SIG-M5 treated with dmso at 0.1 percent for 504 hours (cell line): ENCODE data around the gene HSD11B1L.
"Not testable (repeated sequence)": the region's sequence is repeated elsewhere in the genome, so short reads cannot be mapped to it uniquely, and the experiment has no call there.

Experiments
- DNase-seq: peaks from one replicate; lab custom pipeline; 2025; ENCODE audit not compliant: unreplicated experiment; lab: John Stamatoyannopoulos, UW

The HSD11B1L gene

GRCh38 chr19:5686647-5687359 lies 6.0 kb downstream of the HSD11B1L start:
- peak; percentile 89 for DNase-seq

DNA sequence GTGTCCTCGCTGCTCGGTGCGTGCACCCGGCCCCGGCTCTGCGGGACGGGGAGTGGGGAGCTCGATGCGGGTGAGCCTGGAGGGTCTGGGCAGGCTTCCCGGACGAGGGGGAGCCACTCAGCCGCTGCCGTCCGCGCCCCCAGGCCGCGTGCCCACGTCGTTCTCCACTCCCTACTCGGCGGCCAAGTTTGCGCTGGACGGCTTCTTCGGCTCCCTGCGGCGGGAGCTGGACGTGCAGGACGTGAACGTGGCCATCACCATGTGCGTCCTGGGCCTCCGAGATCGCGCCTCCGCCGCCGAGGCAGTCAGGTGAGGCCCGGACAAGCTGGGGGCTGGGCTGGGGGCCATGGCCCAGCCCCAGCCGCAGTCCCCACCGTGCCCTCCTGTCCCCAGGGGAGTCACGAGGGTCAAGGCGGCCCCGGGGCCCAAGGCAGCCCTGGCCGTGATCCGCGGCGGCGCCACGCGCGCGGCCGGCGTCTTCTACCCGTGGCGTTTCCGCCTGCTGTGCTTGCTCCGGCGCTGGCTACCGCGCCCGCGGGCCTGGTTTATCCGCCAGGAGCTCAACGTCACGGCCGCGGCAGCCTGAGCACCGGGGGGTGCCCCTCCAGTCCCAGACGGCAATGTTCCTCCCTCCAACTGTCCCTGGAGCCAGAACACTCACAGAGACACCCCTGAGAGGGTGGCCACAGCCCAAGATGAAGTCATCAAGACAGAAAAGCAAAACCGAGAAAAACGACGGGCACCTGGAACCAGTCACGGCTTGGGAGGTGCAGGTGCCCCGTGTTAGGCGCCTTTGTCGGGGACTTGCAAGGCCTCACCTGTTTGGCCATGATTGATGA lies 6.8 kb downstream of the HSD11B1L start:
- DNase-seq = no peak

DNA sequence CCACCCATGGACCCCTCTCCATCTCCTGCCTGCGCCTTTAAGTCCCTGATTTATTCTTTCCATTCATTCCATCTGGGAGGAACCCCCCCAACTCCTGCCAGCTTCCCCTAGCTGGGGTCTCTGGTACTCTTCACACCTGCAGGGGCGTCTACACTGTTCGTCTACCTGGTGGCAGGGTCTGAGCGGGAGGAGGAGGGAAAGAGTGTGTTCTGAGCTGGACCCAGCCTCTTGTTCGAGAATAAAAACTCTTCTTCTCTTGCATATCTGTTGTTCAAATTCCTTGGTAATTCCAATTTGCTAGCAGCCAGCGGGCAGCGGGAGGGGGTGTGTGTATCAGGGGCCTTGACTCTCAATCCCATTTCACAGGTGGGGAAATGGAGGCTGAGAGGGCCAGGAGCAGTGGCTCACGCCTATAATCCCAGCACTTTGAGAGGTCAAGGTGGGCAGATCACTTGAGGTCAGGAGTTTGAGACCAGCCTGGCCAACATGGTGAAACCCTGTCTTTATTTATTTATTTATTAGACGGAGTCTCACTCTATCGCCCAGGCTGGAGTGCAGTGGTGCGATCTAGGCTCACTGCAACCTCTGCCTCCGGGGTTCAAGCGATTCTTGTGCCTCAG lies 7.5 kb downstream of the HSD11B1L start:
- not testable (repeated sequence) for DNase-seq

- peak; percentile 83 for DNase-seq
Observed at GRCh38 chr19:5690125-5690954, 9.5 kb downstream of the HSD11B1L start, which contains the start of gene RPL36. Gene RPL36 (plus strand): TSS chr19:5690295. CDS start chr19:5690508, 213 bp downstream.

GRCh38 chr19:5690955-5691821 lies 10.4 kb downstream of the HSD11B1L start:
- peak; percentile 51 for DNase-seq

GRCh38 chr19:5691822-5692722 lies 11.2 kb downstream of the HSD11B1L start:
- no peak for DNase-seq

- no peak for DNase-seq
Observed at GRCh38 chr19:5692723-5693194, 11.9 kb downstream of the HSD11B1L start.

DNA sequence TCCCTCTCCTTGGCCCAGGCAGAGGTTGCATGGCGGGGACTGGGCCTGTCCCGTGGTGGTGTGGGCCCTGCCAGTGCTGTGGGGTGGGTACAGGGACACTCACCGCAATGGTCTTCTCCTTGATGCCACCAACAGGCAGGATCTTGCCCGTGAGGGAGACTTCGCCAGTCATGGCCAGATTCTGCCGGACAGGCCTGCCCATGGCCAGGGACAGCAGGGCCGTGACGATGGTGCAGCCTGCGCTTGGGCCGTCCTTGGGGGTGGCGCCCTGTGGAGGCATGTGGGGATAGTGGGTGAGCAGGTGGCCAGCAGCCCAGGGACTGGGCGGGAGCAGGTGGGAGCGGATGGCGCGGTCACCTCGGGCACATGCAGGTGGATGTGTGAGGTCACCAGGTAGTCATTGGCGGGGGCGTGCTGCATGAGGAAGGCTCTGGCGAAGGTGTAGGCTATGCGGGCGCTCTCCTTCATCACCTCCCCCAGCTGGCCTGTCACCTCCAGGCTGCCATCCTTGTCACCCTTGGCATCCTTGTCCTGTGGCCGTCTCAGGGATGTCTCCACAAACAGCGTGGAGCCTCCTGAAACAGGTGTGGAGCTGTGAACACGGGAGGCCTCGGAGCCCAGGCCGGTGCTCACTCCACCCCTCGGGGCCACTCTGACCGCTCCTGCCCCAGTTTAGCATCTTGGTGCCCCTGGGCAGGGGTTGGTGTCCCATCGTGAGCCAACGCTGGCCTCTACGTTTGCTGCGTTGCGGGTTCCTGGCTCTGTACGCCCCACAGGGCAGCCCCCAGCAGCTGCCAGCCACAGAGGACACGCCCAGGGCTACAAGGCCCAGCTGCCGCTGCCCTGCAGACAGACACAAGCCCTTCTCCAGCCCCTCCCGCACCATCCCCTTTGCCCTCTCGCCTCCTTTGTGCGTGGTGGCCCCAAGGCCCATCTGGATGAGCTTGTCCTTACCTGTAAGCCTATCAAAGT lies 12.7 kb downstream of the HSD11B1L start:
- no peak for DNase-seq

DNA sequence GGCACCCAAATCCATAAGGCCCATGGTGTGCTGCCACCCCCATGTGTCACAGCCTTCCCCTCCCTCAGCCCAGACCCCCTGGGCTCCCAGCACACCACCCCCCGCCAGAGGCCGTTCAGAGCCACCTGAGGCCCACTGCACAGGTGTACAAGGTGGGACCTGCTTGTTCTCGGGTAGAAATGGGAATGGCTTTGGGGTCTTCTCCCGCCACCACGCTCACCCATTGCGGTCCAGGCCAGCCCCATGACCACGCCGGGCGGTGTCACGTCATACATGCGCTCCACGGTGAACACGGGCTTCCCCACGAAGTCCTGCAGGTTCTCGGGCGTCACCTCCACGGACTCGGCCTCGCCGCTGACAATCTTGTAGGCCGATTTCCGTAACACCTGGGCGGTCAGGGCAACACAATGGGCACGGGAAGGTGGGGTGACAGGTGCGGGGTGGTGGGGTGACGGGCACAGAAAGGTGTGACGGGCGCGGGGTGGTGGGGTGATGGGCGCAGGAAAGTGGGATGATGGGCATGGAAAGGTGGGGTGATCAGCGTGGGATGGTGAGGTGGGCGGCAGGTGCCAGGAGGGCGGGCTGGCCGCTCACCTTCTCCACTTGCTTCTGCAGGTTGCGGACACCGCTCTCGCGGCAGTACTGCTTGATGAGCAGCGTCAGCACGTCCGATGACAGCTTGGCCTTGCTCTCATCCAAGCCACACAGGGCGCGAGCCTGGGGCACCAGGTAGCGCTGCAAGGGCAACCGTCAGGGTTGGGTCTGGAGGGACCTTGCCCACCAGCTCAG lies 13.5 kb downstream of the HSD11B1L start:
- no peak for DNase-seq

DNA sequence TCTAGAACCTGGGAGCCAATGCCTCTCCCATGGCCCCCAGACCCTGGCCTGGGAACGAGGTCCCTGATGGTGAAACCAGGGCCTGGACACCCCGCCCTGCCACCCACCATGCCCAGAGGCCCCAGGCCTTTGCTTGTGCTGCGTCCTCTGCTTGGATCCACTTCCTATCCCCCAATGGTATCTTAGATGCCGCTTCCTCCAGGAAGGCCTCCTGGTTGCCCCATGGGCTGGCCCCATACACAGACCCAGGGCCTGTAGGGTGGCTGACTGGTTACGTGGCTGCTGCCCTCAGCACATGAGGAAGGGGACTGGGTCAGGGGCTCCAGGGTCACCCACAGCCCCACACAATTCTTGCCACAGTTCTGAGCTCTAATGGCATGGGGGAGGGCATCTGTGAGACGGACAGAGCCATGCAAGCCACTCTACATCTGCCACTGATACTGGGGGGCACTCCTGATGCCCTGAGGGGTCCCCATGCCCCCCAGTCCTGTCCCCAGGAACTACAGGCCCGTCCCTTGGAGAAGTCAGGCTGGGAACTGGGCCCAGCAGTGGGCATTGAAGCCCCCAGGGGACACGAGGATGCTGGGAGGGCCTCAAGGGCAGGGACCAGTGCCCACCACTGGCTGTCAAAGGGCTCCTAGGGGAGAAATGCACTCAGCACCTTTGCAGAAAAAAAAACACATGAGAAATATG lies 14.3 kb downstream of the HSD11B1L start:
- DNase-seq = no peak

GRCh38 chr19:5695649-5696195 lies 14.9 kb downstream of the HSD11B1L start:
- no peak for DNase-seq

- no peak for DNase-seq
Observed at GRCh38 chr19:5696196-5697021, 15.6 kb downstream of the HSD11B1L start.

DNA sequence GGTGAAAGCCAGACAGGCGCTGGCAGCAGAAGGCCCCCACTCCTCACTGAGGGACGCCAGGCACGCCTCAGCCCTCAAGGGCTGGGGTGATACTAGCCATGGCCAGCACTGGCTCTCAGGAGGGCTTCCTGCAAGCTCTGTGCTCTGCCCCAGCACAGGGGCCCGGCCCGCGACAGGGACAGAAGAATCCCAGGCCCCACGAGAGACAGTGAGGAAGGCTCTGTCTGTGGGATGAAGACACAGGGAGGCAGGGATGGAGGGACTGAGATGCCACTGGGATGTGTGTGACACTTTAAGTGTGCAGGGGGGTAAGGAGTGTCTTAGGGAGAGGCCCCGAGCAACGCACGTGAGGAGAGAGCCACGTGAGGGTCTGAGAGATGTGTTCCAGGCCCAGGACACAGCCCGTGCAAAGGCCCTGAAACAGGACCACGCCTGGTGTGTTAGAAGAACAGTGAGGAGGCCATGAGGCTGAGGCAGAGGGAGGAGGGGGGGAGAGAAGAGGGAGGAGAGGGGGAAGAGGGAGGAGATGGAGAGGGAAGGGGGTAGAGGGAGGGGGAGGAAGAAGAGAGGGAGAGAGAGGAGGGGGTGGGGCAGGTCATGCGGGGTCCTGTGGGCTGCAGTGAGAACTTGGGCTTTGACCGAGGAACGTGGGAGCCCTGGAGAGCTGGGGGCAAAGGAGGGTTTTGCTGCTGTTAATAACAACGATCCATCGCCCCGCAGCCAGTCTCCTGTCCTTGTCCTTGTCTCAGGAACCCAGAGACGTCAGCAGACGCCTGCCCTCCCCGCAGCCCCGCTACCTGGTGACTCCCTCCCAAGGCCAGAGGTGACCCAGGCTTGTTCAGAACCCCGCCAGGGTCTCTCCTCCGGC lies 16.4 kb downstream of the HSD11B1L start:
- DNase-seq = no peak
